Measurements from ENCODE around the gene CDR2L.

DNA sequence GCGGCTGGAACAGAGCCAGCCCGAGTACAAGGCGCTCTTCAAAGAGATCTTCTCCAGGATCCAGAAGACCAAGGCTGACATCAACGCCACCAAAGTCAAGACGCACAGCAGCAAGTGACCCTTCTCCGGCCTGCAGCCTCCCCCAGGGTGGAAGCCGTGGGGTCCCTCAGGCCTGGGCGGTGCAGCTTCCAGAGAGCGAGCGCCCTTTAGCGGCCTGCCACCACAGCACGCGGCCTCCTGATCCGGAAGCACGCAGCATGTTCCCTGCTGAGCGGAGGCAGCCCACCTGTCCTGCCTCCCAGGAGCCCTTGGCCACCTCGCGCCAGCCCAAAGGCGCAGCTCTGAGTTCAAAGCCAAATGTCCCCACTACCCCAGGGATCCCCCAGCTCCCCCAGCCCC, 16.5 kb downstream of the CDR2L start:
- TF ChIP-seq EP300 (IDR thresholded peaks at IDR 0.05; ENCODE audit: borderline replicate concordance in 1 of 2, low read depth in 1 of 2, low read length in 1 of 2) (no peak), RFX5 (IDR thresholded peaks at IDR 0.05; ENCODE audit: low read length) (no peak), GABPA (IDR thresholded peaks at IDR 0.05; ENCODE audit: low read depth) (no peak)
